CD4-positive, alpha-beta memory T cell (primary cell): ENCODE measurements around the gene IFIT2. TPM values are rescaled to one million over a fixed set of nuclear protein-coding genes. Genes with fewer than 3 reads are reported as not detected.

ENCODE experiments used
- CTCF ChIA-PET: fragments of 350-600 bp; sonication (Branson Sonifier 250); formaldehyde crosslinking; loops from one replicate; lab custom pipeline; 2021; ENCODE audit warnings: inconsistent platforms; ENCODE audit not compliant: partially characterized antibody; lab: Charles Lee
- POLR2A ChIA-PET: fragments of 350-600 bp; sonication (Branson Sonifier 250); formaldehyde crosslinking; loops from one replicate; lab custom pipeline; 2021; ENCODE audit not compliant: partially characterized antibody; lab: Charles Lee
- DNase-seq, 5 donors: peaks; one replicate each; pipeline versions ENCODE4 v3.0.0 to v3.0.0-alpha.2; 2020 to 2022; ENCODE audit warnings: mixed read lengths in 1 of 5
- H3K27ac ChIP-seq: one replicate; pipeline ENCODE4 v1.7.0; 2013; ENCODE audit warnings: low read depth, low read length
- H3K27me3 ChIP-seq: 2 replicates; pipeline ENCODE4 v1.7.0; 2013; ENCODE audit warnings: mild to moderate bottlenecking, low read length, moderate library complexity; ENCODE audit not compliant: insufficient read depth
- H3K36me3 ChIP-seq: 2 replicates; pipeline ENCODE4 v1.7.0; 2013; ENCODE audit warnings: mild to moderate bottlenecking, low read length, moderate library complexity; ENCODE audit not compliant: insufficient read depth
- H3K4me1 ChIP-seq: 2 replicates; pipeline ENCODE4 v1.7.0; 2013; ENCODE audit warnings: mild to moderate bottlenecking, low read length, moderate library complexity; ENCODE audit not compliant: insufficient read depth
- H3K4me3 ChIP-seq, 2 donors: one replicate each; pipeline ENCODE4 v1.7.0; 2013; ENCODE audit warnings: low read length in 2 of 2, mild to moderate bottlenecking in 1 of 2
- H3K9me3 ChIP-seq, 2 donors: one replicate each; pipeline ENCODE4 v1.7.0; 2013; ENCODE audit warnings: low read length in 2 of 2, control low read depth in 1 of 2; ENCODE audit not compliant: control insufficient read depth in 1 of 2
- H3K27ac Mint-ChIP-seq, 7 donors: one replicate each; pipeline ENCODE4 v1.8.0; 2020 to 2021; ENCODE audit warnings: mixed read lengths in 7 of 7, mild to moderate bottlenecking in 6 of 7, inconsistent platforms in 3 of 7, moderate library complexity in 3 of 7
- H3K27me3 Mint-ChIP-seq, 2 donors: one replicate each; pipeline ENCODE4 v1.8.0; 2020 to 2021; ENCODE audit warnings: mixed read lengths in 2 of 2
- H3K36me3 Mint-ChIP-seq, 2 donors: one replicate each; pipeline ENCODE4 v1.8.0; 2020 to 2021; ENCODE audit warnings: mixed read lengths in 2 of 2, inconsistent platforms in 1 of 2, mild to moderate bottlenecking in 1 of 2
- H3K4me1 Mint-ChIP-seq, 4 donors: one replicate each; pipeline ENCODE4 v1.8.0; 2020 to 2021; ENCODE audit warnings: mixed read lengths in 4 of 4, mild to moderate bottlenecking in 1 of 4
- H3K4me3 Mint-ChIP-seq, 8 donors: one replicate each; pipeline ENCODE4 v1.8.0; 2020 to 2021; ENCODE audit warnings: mixed read lengths in 8 of 8, mild to moderate bottlenecking in 7 of 8, moderate library complexity in 6 of 8, inconsistent platforms in 3 of 8
- H3K9me3 Mint-ChIP-seq, 8 donors: one replicate each; pipeline ENCODE4 v1.8.0; 2020 to 2021; ENCODE audit warnings: mixed read lengths in 8 of 8, mild to moderate bottlenecking in 5 of 8, inconsistent platforms in 3 of 8, moderate library complexity in 1 of 8
- intact Hi-C: fragments of 100-400 bp; cut with micrococcal nuclease; formaldehyde crosslinking; loops from one replicate; pipeline ENCODE4 v1.15.1; 2023
- polyA plus RNA-seq, 2 donors: library from polyadenylated mRNA; unstranded; fragments of 300-500 nt; fragmentation: Illumina TruSeq; gene quantifications; one replicate each; pipeline ENCODE4 v1.2.3, GENCODE V29; 2021
- total RNA-seq, 2 experiments: library from RNA; stranded (reverse); gene quantifications; one replicate each; pipeline ENCODE4 v1.2.3, GENCODE V29; 2021

IFIT2 gene
- total and polyA plus RNA-seq, 4 experiments from 2014 or later = 3.5 to 10.7 (median 9.8) TPM

DNA sequence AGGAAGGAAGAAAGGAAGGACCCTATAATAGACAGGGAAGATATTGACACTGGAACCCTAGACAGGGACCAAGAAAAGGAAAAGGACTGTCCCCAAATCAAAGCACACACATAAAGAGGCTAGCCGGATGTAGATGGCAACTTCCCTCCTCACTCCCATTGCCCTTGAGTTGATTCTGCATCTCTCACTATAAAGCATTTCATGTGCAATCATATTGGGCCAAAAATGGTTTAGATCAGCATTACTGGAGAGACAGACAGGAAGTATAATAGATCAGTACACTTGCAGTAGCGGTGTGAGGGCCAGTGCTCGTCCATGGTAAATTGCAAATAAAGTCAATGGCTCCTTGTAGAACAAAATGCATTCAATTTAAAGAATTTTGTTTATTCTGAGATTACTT is 34.4 kb downstream of the IFIT2 start:
- Histone ChIP-seq H3K9me3 (no peaks in the 10 kb centered on the region), H3K27me3 (no peaks in the 10 kb centered on the region), H3K4me3 (no peak overlapping the region), H3K36me3 (peaks cover 13% of the 10 kb centered on the region), H3K27ac (no peak overlapping the region), H3K4me1 (peaks cover 51% of the 10 kb centered on the region)
- POLR2A ChIA-PET = no interaction called here
- DNase-seq = no peak
- H3K4me3 Mint-ChIP-seq = peak overlapping the region in 1 of 8 donors; percentile 20
- peaks cover 9 to 20% of the 10 kb centered on the region in 2 donors for H3K36me3 Mint-ChIP-seq
- intact Hi-C loops = no loop called here
- H3K27me3 Mint-ChIP-seq = no peaks in the 10 kb centered on the region
- peaks cover 32 to 56% (median 45%) of the 10 kb centered on the region in 4 donors for H3K4me1 Mint-ChIP-seq
- peak overlapping the region in 2 of 7 donors; percentile 46 to 49 for H3K27ac Mint-ChIP-seq
- no peaks in the 10 kb centered on the region for H3K9me3 Mint-ChIP-seq
- CTCF ChIA-PET = no interaction called here

DNA sequence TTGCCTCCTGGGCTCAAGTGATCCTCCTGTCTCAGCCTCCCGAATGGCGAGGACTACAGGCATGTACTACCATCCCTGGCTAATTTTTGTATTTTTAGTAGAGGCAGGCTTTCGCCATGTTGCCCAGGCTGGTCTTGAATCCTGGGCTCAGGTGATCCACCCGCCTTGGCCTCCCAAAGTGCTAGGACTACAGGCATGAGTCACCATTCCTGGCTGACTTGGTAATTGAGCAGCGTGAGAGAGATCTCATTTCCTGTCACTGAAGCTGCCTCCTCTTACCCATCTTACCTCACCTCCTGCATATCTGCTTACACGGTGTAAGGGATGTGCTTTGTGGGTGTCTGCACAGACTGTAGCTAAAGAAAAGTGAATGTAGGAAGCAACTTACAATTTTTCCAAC is 35.6 kb downstream of the IFIT2 start:
- ChIA-PET CTCF (interaction anchor here (1.0 to 1.5 kb wide), 3 partner anchors 10 to 34 kb away, joined by 3 to 8 read pairs (median 4); no protein-coding TSS in a partner anchor), POLR2A (interaction anchor here (1.1 to 1.7 kb wide), 3 partner anchors 10 to 77 kb away, joined by 4 to 10 read pairs (median 5); partner anchors contain the start of genes IFIT2, IFIT3 and IFIT5)
- intact Hi-C loops = no loop called here
- Mint-ChIP-seq H3K4me3 (peak overlapping the region in 2 of 8 donors; percentile 40 to 48), H3K27me3 (no peaks in the 10 kb centered on the region), H3K36me3 (peaks cover 9 to 20% of the 10 kb centered on the region in 2 donors), H3K4me1 (peaks cover 27 to 45% (median 39%) of the 10 kb centered on the region in 4 donors), H3K27ac (peak overlapping the region in 5 of 7 donors; percentile 66 to 82 (median 81)), H3K9me3 (no peaks in the 10 kb centered on the region)
- Histone ChIP-seq H3K27me3 (no peaks in the 10 kb centered on the region), H3K4me1 (peaks cover 45% of the 10 kb centered on the region), H3K9me3 (no peaks in the 10 kb centered on the region), H3K36me3 (peaks cover 13% of the 10 kb centered on the region), H3K4me3 (no peak overlapping the region), H3K27ac (no peak overlapping the region)
- DNase-seq = peak in 3 of 5 donors; percentile 20 to 71 (median 24)

DNA sequence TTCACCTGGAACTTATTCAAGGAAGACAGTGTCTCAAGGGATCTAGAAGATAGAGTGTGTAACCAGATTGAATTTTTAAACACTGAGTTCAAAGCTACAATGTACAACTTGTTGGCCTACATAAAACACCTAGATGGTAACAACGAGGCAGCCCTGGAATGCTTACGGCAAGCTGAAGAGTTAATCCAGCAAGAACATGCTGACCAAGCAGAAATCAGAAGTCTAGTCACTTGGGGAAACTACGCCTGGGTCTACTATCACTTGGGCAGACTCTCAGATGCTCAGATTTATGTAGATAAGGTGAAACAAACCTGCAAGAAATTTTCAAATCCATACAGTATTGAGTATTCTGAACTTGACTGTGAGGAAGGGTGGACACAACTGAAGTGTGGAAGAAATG is 36.9 kb downstream of the IFIT2 start:
- ChIA-PET CTCF (no interaction called here), POLR2A (no interaction called here)
- no peak for DNase-seq
- Mint-ChIP-seq H3K9me3 (no peaks in the 10 kb centered on the region), H3K4me3 (no peak overlapping the region), H3K4me1 (peaks cover 18 to 33% (median 27%) of the 10 kb centered on the region in 4 donors), H3K36me3 (peaks cover 9 to 20% of the 10 kb centered on the region in 2 donors), H3K27me3 (peaks cover 0 to 1% of the 10 kb centered on the region in 2 donors), H3K27ac (no peak overlapping the region)
- H3K36me3 ChIP-seq = peaks cover 13% of the 10 kb centered on the region
- no peaks in the 10 kb centered on the region for H3K9me3 ChIP-seq
- no peak overlapping the region for H3K27ac ChIP-seq
- H3K4me3 ChIP-seq = no peak overlapping the region
- H3K27me3 ChIP-seq = no peaks in the 10 kb centered on the region
- peaks cover 33% of the 10 kb centered on the region for H3K4me1 ChIP-seq
- intact Hi-C loops = no loop called here

DNA sequence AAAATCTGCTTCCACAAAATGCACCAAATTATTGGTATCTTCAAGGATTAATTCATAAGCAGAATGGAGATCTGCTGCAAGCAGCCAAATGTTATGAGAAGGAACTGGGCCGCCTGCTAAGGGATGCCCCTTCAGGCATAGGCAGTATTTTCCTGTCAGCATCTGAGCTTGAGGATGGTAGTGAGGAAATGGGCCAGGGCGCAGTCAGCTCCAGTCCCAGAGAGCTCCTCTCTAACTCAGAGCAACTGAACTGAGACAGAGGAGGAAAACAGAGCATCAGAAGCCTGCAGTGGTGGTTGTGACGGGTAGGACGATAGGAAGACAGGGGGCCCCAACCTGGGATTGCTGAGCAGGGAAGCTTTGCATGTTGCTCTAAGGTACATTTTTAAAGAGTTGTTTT is 38.0 kb downstream of the IFIT2 start:
- Mint-ChIP-seq H3K4me3 (no peak overlapping the region), H3K36me3 (peaks cover 9 to 20% of the 10 kb centered on the region in 2 donors), H3K27ac (no peak overlapping the region), H3K9me3 (no peaks in the 10 kb centered on the region), H3K4me1 (peaks cover 12 to 23% (median 20%) of the 10 kb centered on the region in 4 donors), H3K27me3 (peaks cover 0 to 1% of the 10 kb centered on the region in 2 donors)
- intact Hi-C loops = no loop called here
- H3K27me3 ChIP-seq = no peaks in the 10 kb centered on the region
- ChIA-PET POLR2A (no interaction called here), CTCF (interaction anchor here (2.2 kb wide), 1 partner anchor 30 kb away, joined by 4 read pairs; no protein-coding TSS in a partner anchor)
- no peak for DNase-seq
- no peak overlapping the region for H3K4me3 ChIP-seq
- H3K9me3 ChIP-seq = no peaks in the 10 kb centered on the region
- H3K27ac ChIP-seq = no peak overlapping the region
- peaks cover 13% of the 10 kb centered on the region for H3K36me3 ChIP-seq
- peaks cover 22% of the 10 kb centered on the region for H3K4me1 ChIP-seq

DNA sequence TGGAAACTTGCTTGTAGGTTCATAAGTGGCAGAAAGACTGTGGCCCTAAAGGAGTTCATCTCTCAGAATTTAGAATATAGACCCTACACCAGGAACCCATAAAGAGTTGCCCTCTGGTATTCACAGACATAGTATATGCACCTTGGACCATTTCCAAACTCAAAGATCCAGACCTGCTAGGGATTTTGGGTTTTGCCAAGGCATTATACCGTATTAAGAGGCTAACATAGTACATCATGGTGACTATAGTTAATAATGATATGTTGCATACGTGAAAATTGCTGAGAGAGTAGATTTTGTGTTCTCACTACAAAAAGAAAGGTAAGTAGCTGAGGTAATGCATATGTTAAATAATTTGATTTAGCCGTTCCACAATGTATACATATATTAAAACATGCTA is 39.8 kb downstream of the IFIT2 start:
- no peaks in the 10 kb centered on the region for H3K9me3 ChIP-seq
- peaks cover 0 to 1% of the 10 kb centered on the region in 2 donors for H3K27me3 Mint-ChIP-seq
- H3K36me3 Mint-ChIP-seq = peaks cover 9 to 20% of the 10 kb centered on the region in 2 donors
- ChIA-PET CTCF (no interaction called here), POLR2A (interaction anchor here (0.8 kb wide), 1 partner anchor 50 kb away, joined by 3 read pairs; the partner anchor contains the start of gene IFIT1)
- H3K36me3 ChIP-seq = peaks cover 13% of the 10 kb centered on the region
- H3K4me3 ChIP-seq = no peak overlapping the region
- no peak overlapping the region for H3K27ac Mint-ChIP-seq
- H3K4me1 Mint-ChIP-seq = peaks cover 3 to 10% (median 7%) of the 10 kb centered on the region in 4 donors
- H3K27ac ChIP-seq = no peak overlapping the region
- H3K27me3 ChIP-seq = no peaks in the 10 kb centered on the region
- H3K4me3 Mint-ChIP-seq = no peak overlapping the region
- no peak for DNase-seq
- H3K9me3 Mint-ChIP-seq = no peaks in the 10 kb centered on the region
- intact Hi-C loops = no loop called here
- H3K4me1 ChIP-seq = peaks cover 12% of the 10 kb centered on the region

DNA sequence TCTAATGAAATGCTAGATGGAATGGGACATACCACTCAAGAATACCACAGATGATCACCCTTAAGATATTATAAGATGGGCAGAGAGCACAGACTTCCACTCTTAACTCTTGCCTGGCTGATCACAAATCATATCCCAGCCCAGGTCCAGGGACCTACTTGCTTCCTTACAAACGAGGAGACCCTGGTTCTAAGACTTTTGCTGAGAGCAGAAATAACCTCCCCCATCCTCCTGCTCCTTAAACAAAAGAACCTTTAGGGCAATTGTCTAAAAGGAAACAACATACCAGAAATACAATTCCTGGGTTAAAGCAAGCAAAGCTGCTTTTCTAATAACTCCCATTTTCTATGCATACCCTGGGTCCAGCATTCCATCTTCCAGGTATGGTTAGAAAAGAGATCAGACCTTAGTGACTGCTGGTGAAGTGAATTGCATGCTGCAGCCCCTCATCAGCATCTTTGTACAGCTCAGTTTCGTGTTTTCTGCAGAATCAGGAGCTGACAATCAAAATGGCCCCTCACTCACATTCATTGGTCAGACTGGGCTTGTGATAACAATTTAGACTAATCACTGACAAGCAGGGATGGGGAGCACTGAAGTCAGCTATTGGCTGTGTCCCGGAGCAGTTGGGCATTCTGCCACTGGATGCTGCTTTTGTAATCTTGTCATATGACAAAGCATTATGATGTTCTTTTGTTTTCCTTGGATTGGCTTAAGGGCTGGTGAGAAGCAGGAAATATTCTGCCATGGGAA is 40.5 kb downstream of the IFIT2 start:
- Mint-ChIP-seq H3K9me3 (no peaks in the 10 kb centered on the region), H3K4me3 (no peak overlapping the region), H3K4me1 (peaks cover 3 to 5% (median 5%) of the 10 kb centered on the region in 4 donors), H3K36me3 (peaks cover 9 to 20% of the 10 kb centered on the region in 2 donors), H3K27me3 (peaks cover 0 to 1% of the 10 kb centered on the region in 2 donors), H3K27ac (no peak overlapping the region)
- ChIA-PET CTCF (no interaction called here), POLR2A (interaction anchor here (0.8 kb wide), 1 partner anchor 50 kb away, joined by 3 read pairs; the partner anchor contains the start of gene IFIT1)
- intact Hi-C loops = no loop called here
- no peaks in the 10 kb centered on the region for H3K9me3 ChIP-seq
- H3K4me1 ChIP-seq = peaks cover 5% of the 10 kb centered on the region
- H3K4me3 ChIP-seq = no peak overlapping the region
- no peaks in the 10 kb centered on the region for H3K27me3 ChIP-seq
- H3K36me3 ChIP-seq = peaks cover 13% of the 10 kb centered on the region
- no peak for DNase-seq
- no peak overlapping the region for H3K27ac ChIP-seq

DNA sequence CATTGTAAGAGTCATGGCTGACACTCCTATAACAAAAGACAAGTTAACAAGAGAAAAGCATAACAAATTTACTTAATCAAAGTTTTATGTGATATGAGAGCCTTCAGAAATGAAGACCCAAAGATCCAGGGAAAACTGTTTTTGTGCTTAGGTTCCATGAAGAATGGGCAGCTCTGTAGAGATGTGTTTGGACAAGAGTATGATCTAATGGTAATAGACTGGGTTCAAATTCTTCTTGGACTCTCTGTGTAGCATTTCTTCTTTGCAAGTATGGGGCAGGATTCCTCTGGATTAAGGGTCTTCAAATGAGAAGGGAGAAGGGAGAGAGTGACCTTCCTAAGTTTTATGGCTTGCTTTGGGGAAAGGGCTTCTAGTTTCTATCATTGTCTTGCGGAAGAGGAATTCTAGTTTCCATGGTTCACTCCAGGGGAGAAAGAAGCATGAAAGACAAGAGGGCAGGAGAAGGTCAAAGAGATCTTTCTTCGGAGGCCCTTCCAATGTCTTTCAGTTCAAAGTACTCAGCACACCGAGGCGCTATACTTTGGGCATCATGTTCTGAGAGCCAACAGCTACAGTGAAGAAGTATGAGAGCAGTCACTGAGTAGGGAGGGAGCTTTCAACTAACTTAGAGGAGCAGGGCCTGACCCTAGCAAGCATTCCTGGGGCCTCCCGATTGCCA is 41.4 kb downstream of the IFIT2 start:
- CTCF ChIA-PET = interaction anchor here (1.2 to 1.3 kb wide), 2 partner anchors 12 to 25 kb away, joined by 3 to 4 read pairs; no protein-coding TSS in a partner anchor
- peaks cover 0 to 3% (median 0%) of the 10 kb centered on the region in 4 donors for H3K4me1 Mint-ChIP-seq
- H3K27me3 ChIP-seq = no peaks in the 10 kb centered on the region
- H3K27me3 Mint-ChIP-seq = peaks cover 0 to 1% of the 10 kb centered on the region in 2 donors
- POLR2A ChIA-PET = no interaction called here
- no peak for DNase-seq
- H3K4me3 Mint-ChIP-seq = no peak overlapping the region
- peaks cover 9 to 18% of the 10 kb centered on the region in 2 donors for H3K36me3 Mint-ChIP-seq
- no peak overlapping the region for H3K27ac ChIP-seq
- H3K4me1 ChIP-seq = no peaks in the 10 kb centered on the region
- no peaks in the 10 kb centered on the region for H3K9me3 ChIP-seq
- peaks cover 13% of the 10 kb centered on the region for H3K36me3 ChIP-seq
- H3K9me3 Mint-ChIP-seq = no peaks in the 10 kb centered on the region
- no peak overlapping the region for H3K4me3 ChIP-seq
- peak overlapping the region in 3 of 7 donors; percentile 14 to 54 (median 49) for H3K27ac Mint-ChIP-seq
- intact Hi-C loops = no loop called here
